IPS-20b (cell line): ENCODE data around the gene IFT122.

Source experiments
- H3K27ac ChIP-seq: one replicate; pipeline ENCODE4 v1.5.1; 2013; ENCODE audit warnings: low read length
- H3K27me3 ChIP-seq: 2 replicates; pipeline ENCODE4 v1.6.1; 2013; ENCODE audit warnings: mild to moderate bottlenecking, low read length, inconsistent platforms; ENCODE audit not compliant: insufficient read depth
- H3K36me3 ChIP-seq: 2 replicates; pipeline ENCODE4 v1.6.1; 2013; ENCODE audit warnings: low read depth, mild to moderate bottlenecking, inconsistent platforms, low read length, moderate library complexity; ENCODE audit not compliant: insufficient read depth
- H3K4me1 ChIP-seq: 2 replicates; pipeline ENCODE4 v1.6.1; 2013; ENCODE audit warnings: mild to moderate bottlenecking, control low read depth, inconsistent platforms, low read length, moderate library complexity; ENCODE audit not compliant: insufficient read depth
- H3K4me3 ChIP-seq: 2 replicates; pipeline ENCODE4 v1.5.1; 2013; ENCODE audit warnings: mild to moderate bottlenecking, low read length, inconsistent platforms
- H3K9ac ChIP-seq: 2 replicates; pipeline ENCODE4 v1.6.1; 2013; ENCODE audit warnings: low read depth, mild to moderate bottlenecking, inconsistent platforms, low read length, moderate library complexity
- H3K9me3 ChIP-seq: 2 replicates; pipeline ENCODE4 v1.6.1; 2013; ENCODE audit warnings: mild to moderate bottlenecking, low read depth, low read length, inconsistent platforms; ENCODE audit not compliant: insufficient read depth

Gene IFT122

DNA sequence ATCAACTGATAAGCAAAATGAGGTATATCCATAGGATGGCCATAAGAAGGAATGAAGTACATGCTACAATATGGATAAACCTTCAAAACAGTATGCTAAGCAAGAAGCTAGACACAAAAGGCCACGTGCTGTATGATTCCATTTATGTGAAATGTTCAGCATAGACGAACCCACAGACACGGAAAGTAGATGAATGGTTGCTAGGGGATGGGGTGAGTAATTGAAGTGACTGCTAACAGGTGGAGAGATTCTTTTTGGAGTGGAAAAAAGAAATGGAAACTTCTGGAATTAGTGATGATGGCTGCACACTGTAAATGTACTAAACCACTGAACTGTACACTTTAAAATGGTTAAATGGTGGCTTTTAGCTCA lies 11.0 kb upstream of the IFT122 start:
- no peaks in the 10 kb centered on the region for H3K9me3 ChIP-seq
- H3K36me3 ChIP-seq: peaks cover 32% of the 10 kb centered on the region
- H3K4me3 ChIP-seq: peak overlapping the region; percentile 78; the same call in 1 of the 2 replicates
- H3K9ac ChIP-seq: peak overlapping the region; percentile 76; the same call in 1 of the 2 replicates
- peaks cover 28% of the 10 kb centered on the region; the same call in 1 of the 2 replicates for H3K4me1 ChIP-seq
- peaks cover 14% of the 10 kb centered on the region for H3K27me3 ChIP-seq
- H3K27ac ChIP-seq: peak overlapping the region; percentile 73

DNA sequence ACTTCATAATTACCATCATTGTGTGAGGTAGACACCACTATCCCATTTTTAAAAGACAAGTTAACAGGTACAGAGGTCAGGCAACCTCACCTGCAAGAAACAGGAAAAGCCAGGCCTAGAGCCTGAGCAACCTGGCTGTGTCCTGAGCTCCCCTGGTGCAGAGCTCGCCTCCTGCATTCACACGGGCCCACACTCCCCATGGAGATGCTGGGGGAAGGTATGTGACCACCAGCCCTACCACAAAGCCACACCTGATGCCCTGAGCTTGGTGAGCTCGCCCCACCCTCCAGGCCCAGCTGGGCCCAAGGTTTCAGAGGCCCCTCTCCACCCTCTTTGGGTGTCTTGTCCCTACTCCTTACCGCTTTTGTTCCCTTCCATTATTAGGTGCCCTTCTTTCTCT lies 10.4 kb upstream of the IFT122 start:
- H3K4me3 ChIP-seq: no peak overlapping the region
- H3K4me1 ChIP-seq: peaks cover 22% of the 10 kb centered on the region; the same call in 1 of the 2 replicates
- H3K27ac ChIP-seq: peak overlapping the region; percentile 10
- H3K9ac ChIP-seq: peak overlapping the region; percentile 76; the same call in 1 of the 2 replicates
- peaks cover 37% of the 10 kb centered on the region for H3K36me3 ChIP-seq
- H3K27me3 ChIP-seq: peaks cover 14% of the 10 kb centered on the region
- H3K9me3 ChIP-seq: no peaks in the 10 kb centered on the region

DNA sequence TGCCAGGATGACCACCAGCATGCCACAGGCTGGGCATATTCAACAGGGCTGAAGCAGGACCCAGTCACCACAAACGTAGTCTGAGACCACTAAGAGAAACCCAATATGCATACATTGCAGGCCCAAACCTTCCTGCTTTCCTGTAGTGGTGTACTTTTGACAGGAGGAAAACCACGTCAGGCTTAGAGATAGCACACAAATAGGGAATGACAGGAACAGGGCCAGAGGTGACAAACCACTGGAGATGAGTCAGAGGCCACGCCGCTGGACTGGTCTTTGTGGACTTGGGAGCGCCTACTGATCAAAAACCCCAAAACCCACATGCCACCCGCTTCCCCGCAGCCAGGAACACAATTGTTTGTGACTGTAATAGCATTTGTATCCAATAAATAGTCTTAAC lies 8.0 kb upstream of the IFT122 start:
- H3K9ac ChIP-seq: no peak overlapping the region
- H3K27me3 ChIP-seq: peaks cover 13% of the 10 kb centered on the region
- peaks cover 61% of the 10 kb centered on the region for H3K36me3 ChIP-seq
- H3K27ac ChIP-seq: no peak overlapping the region
- no peak overlapping the region for H3K4me3 ChIP-seq
- peaks cover 15% of the 10 kb centered on the region; the same call in 1 of the 2 replicates for H3K4me1 ChIP-seq
- H3K9me3 ChIP-seq: no peaks in the 10 kb centered on the region

DNA sequence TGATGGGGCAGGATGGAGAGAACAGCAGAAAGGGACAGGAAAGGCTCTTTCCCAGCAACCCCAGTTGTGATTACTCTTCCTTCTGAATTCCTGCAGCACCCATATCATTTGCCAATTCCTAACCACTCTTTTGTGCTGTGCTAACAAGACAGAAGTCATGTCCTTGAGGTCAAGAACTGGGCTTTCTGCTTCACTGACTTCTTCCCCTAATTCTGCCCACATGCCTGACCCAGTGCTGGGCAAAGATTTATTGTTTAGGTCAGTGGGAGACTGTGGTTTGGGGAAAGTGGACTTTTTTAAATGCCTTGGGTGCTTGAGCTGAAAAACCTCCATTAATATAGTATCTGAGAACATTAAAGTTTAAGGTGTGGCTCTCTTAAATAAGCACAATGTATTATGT lies 7.4 kb upstream of the IFT122 start:
- Histone ChIP-seq H3K4me3 (no peak overlapping the region), H3K9me3 (no peaks in the 10 kb centered on the region), H3K9ac (no peak overlapping the region), H3K27me3 (peaks cover 7% of the 10 kb centered on the region), H3K4me1 (peaks cover 15% of the 10 kb centered on the region), H3K36me3 (peaks cover 68% of the 10 kb centered on the region), H3K27ac (no peak overlapping the region)

DNA sequence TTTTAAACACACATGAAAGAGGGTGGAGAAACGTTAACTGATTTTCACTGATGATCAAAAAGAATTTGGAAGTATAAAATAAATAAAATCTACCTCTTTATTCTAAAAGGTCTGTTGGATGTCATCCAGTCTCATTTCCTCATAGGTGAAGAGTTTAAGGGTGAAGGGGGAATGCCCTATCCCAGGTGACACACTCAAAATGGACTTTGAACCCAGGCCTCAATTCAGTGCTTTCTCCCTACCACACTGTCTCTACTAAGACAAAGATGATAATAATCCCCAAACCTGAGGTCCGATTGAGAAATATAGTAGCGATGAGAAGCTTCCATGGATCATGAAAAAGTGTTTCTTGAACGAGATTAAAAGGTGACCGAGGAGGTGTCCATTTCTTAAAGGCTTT lies 6.5 kb upstream of the IFT122 start:
- peaks cover 73% of the 10 kb centered on the region for H3K36me3 ChIP-seq

DNA sequence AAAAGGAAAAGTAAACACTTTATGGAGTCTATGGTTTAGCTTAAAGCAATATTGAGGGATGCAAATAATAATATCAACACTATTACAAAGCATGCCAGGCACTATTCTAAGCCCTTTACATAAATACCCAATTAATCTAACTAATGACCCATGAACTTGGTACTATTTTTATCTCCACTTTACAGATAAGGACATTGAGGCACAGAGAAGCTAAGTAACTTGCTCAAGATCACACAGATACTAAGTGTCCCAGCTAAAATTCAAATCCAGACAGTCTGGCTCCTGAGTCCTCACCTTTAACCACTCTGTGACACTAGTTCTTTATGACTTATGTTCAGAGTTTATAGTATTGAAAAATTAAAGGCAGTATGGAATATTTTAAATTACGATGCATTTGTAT lies 5.9 kb upstream of the IFT122 start:
- no peak overlapping the region for H3K27ac ChIP-seq
- peaks cover 73% of the 10 kb centered on the region for H3K36me3 ChIP-seq
- no peak overlapping the region for H3K4me3 ChIP-seq
- H3K9ac ChIP-seq: no peak overlapping the region
- H3K27me3 ChIP-seq: no peaks in the 10 kb centered on the region
- no peaks in the 10 kb centered on the region for H3K9me3 ChIP-seq
- H3K4me1 ChIP-seq: peaks cover 17% of the 10 kb centered on the region

More for the DNA sequence above, 6.5 kb upstream of the IFT122 start:
- Histone ChIP-seq H3K27me3 (no peaks in the 10 kb centered on the region), H3K27ac (no peak overlapping the region), H3K9me3 (no peaks in the 10 kb centered on the region), H3K4me1 (peaks cover 17% of the 10 kb centered on the region), H3K4me3 (no peak overlapping the region), H3K9ac (no peak overlapping the region)

DNA sequence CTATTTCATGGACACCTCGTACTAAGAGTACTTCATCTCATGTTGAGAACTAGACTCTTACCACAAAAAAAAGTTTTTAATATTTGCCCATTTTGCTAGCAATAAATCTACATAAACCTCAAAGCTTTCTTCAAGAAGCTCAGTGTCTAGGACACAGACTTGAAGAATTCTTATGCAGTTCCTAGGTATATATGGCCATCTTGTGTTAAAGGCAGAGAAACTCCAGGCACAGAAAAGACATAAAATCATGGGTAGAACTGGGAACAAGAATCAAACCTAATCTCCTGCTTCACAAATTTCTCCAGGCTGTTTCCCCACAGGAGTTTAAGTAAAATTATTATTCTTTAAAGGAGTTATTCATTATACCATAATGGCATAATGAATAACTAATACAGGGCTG lies 4.7 kb upstream of the IFT122 start:
- Histone ChIP-seq H3K27ac (no peak overlapping the region), H3K9me3 (no peaks in the 10 kb centered on the region), H3K4me3 (no peak overlapping the region), H3K4me1 (peaks cover 7% of the 10 kb centered on the region), H3K27me3 (no peaks in the 10 kb centered on the region), H3K36me3 (peaks cover 73% of the 10 kb centered on the region), H3K9ac (no peak overlapping the region)

DNA sequence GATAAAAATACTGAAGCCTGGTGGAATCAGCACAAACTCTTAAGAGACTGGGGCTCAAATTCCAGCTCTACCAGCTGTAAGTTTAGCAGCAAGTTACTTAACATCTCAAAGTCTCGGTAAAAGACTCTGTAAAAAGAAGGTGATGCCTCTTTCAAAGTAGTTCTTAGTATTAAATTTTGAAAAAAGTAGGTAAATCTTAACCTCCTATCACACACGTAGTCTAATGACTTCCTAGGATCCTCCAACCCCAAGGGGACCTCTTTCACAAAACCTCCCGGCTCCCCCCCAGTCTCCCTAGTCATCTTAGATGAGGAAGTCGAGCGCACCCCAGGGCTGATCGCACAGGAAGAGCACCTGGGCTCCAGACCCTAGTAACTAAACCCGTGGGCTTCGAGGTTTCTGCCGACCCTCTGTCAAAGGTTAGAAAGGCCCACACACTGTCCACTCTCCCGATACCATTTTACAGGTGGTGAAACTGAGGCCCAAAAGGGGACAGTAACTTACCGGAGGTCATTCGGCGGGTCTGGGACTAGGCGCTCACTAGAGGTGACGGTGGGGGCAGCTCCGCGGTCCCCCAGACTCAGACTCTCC lies 703 bp upstream of the IFT122 start:
- peak overlapping the region; percentile 97 for H3K4me3 ChIP-seq
- peak overlapping the region; percentile 93 for H3K9ac ChIP-seq
- H3K27me3 ChIP-seq: no peaks in the 10 kb centered on the region
- peaks cover 38% of the 10 kb centered on the region for H3K36me3 ChIP-seq
- H3K4me1 ChIP-seq: peaks cover 28% of the 10 kb centered on the region
- H3K9me3 ChIP-seq: no peaks in the 10 kb centered on the region
- peak overlapping the region; percentile 52 for H3K27ac ChIP-seq

DNA sequence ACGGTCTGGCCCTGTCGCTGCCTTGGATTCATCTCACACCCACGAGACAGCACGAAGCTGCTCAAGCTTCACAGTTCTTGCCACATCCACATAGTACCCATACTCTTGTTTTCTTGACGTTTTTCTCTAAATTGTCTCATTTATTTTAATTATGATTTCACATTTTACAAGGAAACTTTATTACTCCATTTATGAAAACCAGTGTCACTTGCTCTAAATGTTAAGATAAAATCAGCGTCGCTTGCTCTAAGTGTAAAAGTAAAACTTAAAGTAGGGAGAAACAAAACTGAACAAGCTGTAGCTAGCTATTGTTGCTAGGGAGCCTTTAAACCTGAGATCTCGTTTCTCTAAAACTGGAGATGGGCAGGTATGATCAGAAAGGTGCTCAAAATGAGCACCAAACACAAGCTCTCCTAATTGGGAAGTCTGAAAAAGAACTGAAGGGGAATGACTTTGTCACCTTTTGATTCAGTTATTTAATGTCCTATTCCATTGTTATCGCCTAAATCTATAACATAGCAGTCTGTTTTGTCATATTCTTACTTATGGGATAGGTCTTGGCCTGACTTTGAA lies 680 bp downstream of the IFT122 start:
- H3K27me3 ChIP-seq: no peaks in the 10 kb centered on the region
- peak overlapping the region; percentile 79 for H3K27ac ChIP-seq
- peak overlapping the region; percentile 97 for H3K4me3 ChIP-seq
- peaks cover 24% of the 10 kb centered on the region for H3K36me3 ChIP-seq
- no peaks in the 10 kb centered on the region for H3K9me3 ChIP-seq
- peaks cover 28% of the 10 kb centered on the region for H3K4me1 ChIP-seq
- H3K9ac ChIP-seq: peak overlapping the region; percentile 88; the same call in 1 of the 2 replicates

DNA sequence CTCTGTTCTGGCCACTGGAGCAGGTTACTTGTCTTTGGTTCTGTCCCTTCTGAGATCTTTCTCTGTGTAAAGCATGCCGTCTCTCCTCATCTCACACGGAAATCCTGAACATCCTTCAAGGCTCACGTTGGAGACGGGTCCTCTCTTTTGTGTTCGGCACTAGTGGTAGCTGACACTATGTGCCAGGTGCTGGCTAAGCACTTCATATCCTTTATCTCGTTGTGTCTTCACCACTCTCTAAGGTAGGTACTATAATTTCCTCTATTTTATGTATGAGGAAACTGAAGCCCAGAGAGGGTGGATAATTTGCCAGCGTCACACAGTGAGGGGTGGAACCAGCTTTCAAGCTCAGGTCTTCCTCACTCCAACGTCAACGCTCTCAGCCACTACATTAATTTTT lies 1.2 kb downstream of the IFT122 start:
- Histone ChIP-seq H3K36me3 (peaks cover 19% of the 10 kb centered on the region), H3K4me3 (peak overlapping the region; percentile 97), H3K4me1 (peaks cover 28% of the 10 kb centered on the region), H3K9ac (peak overlapping the region; percentile 88; the same call in 1 of the 2 replicates), H3K27ac (no peak overlapping the region), H3K27me3 (no peaks in the 10 kb centered on the region), H3K9me3 (no peaks in the 10 kb centered on the region)

DNA sequence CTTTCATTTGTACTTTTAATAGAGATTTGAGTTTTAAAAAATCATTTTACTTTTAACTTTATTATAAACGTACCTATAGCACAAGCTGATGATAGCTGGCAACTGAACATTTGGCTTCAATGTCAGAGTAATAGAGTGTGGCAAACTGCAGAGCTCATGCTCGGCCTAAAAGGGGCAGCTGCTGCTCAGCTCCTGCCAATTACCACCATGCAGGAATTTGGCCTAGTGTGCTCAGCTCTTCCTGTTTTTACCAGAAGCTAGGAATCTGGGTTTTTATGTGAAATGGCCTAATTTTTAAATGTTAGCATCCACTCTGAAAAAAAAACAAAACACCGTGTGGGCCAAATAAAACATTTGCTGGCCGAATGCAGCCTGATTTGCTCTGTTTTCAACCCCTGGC lies 1.8 kb downstream of the IFT122 start:
- Histone ChIP-seq H3K9ac (no peak overlapping the region), H3K36me3 (peaks cover 14% of the 10 kb centered on the region), H3K27me3 (no peaks in the 10 kb centered on the region), H3K9me3 (no peaks in the 10 kb centered on the region), H3K4me3 (0 out of 2 replicates have a peak overlapping the region, but pooled peaks have one; percentile 97), H3K4me1 (peaks cover 30% of the 10 kb centered on the region), H3K27ac (no peak overlapping the region)

DNA sequence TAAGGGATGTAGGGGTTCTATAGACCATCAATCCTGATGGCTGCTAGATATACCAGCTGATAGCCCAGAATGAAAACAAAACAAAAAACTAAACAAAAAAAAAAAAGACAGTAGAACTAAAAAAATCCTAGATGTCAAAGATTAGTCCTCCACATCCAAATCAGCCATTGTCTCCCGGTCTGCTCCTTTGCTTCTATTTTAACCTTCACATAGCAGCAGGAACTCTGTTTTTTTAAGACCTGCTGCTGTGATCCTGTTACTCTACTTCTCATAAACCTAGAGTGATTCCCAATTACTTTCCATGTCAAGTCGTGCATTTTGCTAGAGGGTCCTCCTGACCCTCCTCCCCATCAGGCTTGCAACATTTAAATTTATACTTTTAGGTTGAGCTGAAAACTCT lies 2.5 kb downstream of the IFT122 start:
- no peaks in the 10 kb centered on the region for H3K27me3 ChIP-seq
- H3K27ac ChIP-seq: no peak overlapping the region
- H3K4me1 ChIP-seq: peaks cover 34% of the 10 kb centered on the region
- H3K4me3 ChIP-seq: no peak overlapping the region
- no peaks in the 10 kb centered on the region for H3K9me3 ChIP-seq
- peaks cover 7% of the 10 kb centered on the region for H3K36me3 ChIP-seq
- H3K9ac ChIP-seq: peak overlapping the region; percentile 15; the same call in 1 of the 2 replicates
